Activated T-cell treated with anti-CD3 and anti-CD28 coated beads, Interleukin-2, amount 50 U/mL, for 4 hours (primary cell): ENCODE results near the gene MAML2. TPM values are rescaled to one million over a fixed set of nuclear protein-coding genes. Genes with fewer than 3 reads are reported as not detected.
"Not testable (repeated sequence)": the region's sequence is repeated elsewhere in the genome, so short reads cannot be mapped to it uniquely, and the experiment has no call there.

Experiments
- ATAC-seq, 2 donors: fragments of 200-7000 bp; cut with Tn5 transposase; one replicate each; pipeline ENCODE4 v1.10.0; 2021
- DNase-seq: peaks from one replicate; pipeline ENCODE4 v3.0.0-alpha.2; 2020
- H3K27me3 Mint-ChIP-seq: one replicate; pipeline ENCODE4 v1.8.0; 2021; ENCODE audit warnings: low read depth, mixed read lengths
- H3K36me3 Mint-ChIP-seq: one replicate; pipeline ENCODE4 v1.8.0; 2022; ENCODE audit warnings: mixed read lengths; ENCODE audit not compliant: insufficient read depth
- H3K4me1 Mint-ChIP-seq: one replicate; pipeline ENCODE4 v1.8.0; 2021; ENCODE audit warnings: low read depth, mixed read lengths
- H3K4me3 Mint-ChIP-seq: one replicate; pipeline ENCODE4 v1.8.0; 2021; ENCODE audit warnings: mild to moderate bottlenecking, moderate library complexity, mixed read lengths
- H3K9me3 Mint-ChIP-seq: one replicate; pipeline ENCODE4 v1.8.0; 2021; ENCODE audit warnings: mixed read lengths
- total RNA-seq, 3 donors: library from RNA; stranded (reverse); gene quantifications; one replicate each; pipeline ENCODE4 v1.2.1, GENCODE V29; 2021

Gene MAML2
- total RNA-seq, 3 donors from 2014 or later = 27.3 to 29.8 (median 29.2) TPM

DNA sequence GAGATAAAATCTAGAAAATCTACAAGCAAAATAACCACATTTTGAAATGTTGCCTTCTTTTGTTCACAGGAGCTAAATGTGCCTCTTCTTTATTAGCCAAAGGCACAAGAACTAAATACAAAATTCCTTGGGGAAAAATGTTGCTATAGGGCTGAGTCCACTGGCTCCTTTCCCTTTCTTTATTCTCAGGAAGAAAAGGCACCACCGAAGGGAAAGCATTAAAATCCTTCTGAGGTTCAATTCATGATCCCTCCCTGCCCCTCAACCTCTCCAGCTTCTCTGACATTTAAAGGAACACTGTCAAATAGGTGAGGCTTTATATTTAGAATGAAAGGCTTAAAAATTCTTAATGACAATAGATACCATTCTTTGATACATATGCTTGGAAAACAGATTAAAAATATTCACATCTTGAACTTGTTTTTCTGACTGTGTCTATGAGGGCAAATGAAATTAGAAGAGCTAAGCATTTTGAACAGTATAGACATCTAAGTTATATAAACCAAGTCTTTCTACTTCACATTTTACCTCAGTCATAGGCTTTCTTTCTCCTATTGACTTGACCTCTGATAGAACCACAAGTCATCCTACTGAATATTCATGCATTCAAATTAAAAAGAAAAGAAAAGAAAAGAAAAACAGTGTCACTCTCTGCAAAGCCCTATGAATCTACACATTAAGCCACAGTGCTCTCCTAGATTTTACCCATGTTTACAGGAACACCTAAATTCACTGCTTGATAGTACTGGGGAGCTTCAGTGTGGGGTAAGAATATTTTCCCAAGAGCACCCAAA lies 148.2 kb downstream of the MAML2 start:
- ATAC-seq (no peak), DNase-seq (no peak)
- no peaks in the 10 kb centered on the region for H3K9me3 Mint-ChIP-seq
- peaks cover 32% of the 10 kb centered on the region for H3K36me3 Mint-ChIP-seq
- H3K4me3 Mint-ChIP-seq = peak overlapping the region; percentile 59
- peaks cover 92% of the 10 kb centered on the region for H3K4me1 Mint-ChIP-seq
- no peaks in the 10 kb centered on the region for H3K27me3 Mint-ChIP-seq

DNA sequence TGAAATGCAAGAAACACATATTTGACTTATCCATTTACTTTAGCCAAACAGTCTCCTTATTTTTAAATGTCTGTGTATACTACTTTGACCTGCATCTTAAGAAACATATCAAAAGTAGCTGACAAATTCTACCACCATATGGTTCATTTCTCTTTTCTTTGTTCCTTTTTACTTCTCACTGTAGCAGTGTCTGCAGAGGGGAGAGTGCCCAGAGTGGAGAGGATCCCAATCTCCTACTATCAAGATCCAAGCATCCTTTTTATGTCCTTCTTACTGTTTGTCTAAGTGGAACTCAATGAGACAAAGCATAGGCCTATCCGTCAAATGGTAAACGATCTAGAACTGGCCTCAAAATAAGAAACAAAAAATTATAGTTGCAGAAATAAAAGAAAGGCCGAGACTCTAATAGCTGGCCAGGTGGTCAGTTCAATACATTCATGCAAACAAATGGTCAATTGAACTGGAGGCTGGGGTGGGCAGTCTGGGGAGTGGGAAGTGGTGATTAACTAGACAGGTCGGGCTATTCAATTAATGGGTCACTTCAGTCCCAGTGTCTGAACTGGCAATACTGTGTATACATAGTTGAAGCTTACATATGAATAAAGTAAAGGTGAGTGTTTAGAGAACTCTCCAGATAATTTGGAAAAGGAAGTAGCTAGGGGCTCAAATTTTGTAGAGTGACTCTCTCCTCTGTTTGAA lies 149.1 kb downstream of the MAML2 start:
- Mint-ChIP-seq H3K27me3 (no peaks in the 10 kb centered on the region), H3K9me3 (no peaks in the 10 kb centered on the region), H3K4me1 (peaks cover 93% of the 10 kb centered on the region), H3K4me3 (peak overlapping the region; percentile 47), H3K36me3 (peaks cover 28% of the 10 kb centered on the region)
- DNase-seq = no peak
- ATAC-seq = no peak

DNA sequence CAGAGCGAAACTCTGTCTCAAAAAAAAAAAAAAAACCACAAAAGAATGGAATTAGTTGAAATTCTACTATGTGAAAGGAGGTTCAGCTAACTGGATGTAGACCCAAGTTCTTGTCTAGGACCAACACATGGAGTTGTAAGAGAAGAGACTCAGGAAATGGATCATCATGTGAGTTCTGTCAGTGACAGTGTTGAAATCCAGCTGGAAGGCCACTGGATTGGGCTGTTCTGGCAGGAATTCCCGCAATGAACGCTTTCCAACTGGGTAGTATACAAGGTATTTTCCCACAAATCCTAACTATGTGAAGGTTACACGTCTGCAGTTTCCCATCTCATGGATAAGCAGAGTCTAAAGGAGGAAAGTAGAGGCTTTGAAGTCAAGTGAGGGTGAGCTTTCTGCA lies 151.2 kb downstream of the MAML2 start:
- ATAC-seq (no peak), DNase-seq (no peak)
- no peaks in the 10 kb centered on the region for H3K9me3 Mint-ChIP-seq
- H3K4me1 Mint-ChIP-seq = peaks cover 94% of the 10 kb centered on the region
- H3K27me3 Mint-ChIP-seq = no peaks in the 10 kb centered on the region
- no peak overlapping the region for H3K4me3 Mint-ChIP-seq
- H3K36me3 Mint-ChIP-seq = peaks cover 24% of the 10 kb centered on the region

DNA sequence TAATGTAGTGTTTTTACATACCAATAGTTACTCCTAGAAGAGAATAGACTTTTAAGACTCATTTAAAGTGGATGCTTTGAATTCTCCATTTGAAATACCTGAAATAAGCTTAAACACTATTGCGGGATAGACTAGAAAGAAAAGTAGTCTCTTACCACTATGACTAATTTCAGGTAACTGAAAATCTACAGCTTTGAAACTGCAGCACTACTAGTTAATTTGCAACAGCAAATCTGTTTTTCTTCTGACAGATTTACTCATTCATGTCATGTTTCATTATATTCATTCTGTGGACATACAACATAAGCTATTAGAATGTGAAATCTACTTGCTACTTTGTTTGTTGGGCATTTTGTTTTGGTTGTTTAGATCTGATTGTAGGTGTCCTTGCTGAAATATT lies 153.6 kb downstream of the MAML2 start:
- peaks cover 24% of the 10 kb centered on the region for H3K36me3 Mint-ChIP-seq
- H3K9me3 Mint-ChIP-seq = no peaks in the 10 kb centered on the region
- H3K27me3 Mint-ChIP-seq = no peaks in the 10 kb centered on the region
- peaks cover 83% of the 10 kb centered on the region for H3K4me1 Mint-ChIP-seq
- DNase-seq (no peak), ATAC-seq (peak; percentile 39 to 42)
- H3K4me3 Mint-ChIP-seq = peak overlapping the region; percentile 24

DNA sequence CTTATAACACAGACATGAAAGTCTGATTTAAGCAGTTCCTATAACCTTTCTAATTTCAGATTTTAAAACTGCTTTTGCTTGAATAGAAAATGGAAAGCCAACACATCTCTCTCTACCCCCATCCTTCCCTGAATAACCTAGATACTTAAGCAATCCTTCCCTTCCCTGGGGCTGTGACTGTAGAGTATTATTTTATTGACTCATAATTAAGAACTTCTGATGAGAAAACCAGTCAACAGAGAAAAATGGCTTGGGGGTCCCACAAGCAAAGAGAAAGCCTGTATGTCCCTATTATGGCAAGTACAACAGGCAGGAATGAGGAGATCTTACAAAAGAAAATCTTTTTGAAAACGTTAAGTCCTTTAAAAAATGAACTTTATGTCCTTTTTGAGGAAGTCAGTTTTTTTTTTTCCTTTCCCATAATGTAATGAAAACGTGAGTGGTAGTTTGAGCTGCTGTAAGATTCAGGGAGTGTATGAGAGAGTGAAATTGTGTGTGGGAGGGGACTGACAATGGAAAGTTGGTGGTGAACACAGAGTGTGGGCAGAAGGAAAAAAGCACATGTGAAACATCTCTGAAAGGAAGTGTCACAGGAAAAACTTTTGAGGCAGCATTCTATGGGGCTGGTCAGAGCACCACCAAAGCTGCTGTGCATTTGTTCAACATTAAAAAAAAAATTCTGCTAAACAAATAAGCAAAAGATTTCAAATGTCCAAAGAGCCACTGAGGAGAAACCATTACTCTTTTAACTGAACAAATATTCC lies 154.6 kb downstream of the MAML2 start:
- peak; percentile 33 for DNase-seq
- peaks cover 79% of the 10 kb centered on the region for H3K4me1 Mint-ChIP-seq

GRCh38 chr11:96187822-96188221 lies 155.2 kb downstream of the MAML2 start:
- ATAC-seq (peak; percentile 42 to 46), DNase-seq (no peak)
- H3K27me3 Mint-ChIP-seq = no peaks in the 10 kb centered on the region
- H3K9me3 Mint-ChIP-seq = no peaks in the 10 kb centered on the region
- peaks cover 75% of the 10 kb centered on the region for H3K4me1 Mint-ChIP-seq
- peaks cover 25% of the 10 kb centered on the region for H3K36me3 Mint-ChIP-seq
- H3K4me3 Mint-ChIP-seq = peak overlapping the region; percentile 24

More for the DNA sequence above, 154.6 kb downstream of the MAML2 start:
- H3K9me3 Mint-ChIP-seq = no peaks in the 10 kb centered on the region
- H3K36me3 Mint-ChIP-seq = peaks cover 27% of the 10 kb centered on the region
- no peaks in the 10 kb centered on the region for H3K27me3 Mint-ChIP-seq
- peak overlapping the region; percentile 24 for H3K4me3 Mint-ChIP-seq
- ATAC-seq = peak; percentile 61 to 65

GRCh38 chr11:96186806-96187205 lies 156.2 kb downstream of the MAML2 start:
- DNase-seq = no peak
- peak; percentile 19 to 47 for ATAC-seq
- H3K4me3 Mint-ChIP-seq = no peak overlapping the region
- H3K4me1 Mint-ChIP-seq = peaks cover 70% of the 10 kb centered on the region
- H3K27me3 Mint-ChIP-seq = no peaks in the 10 kb centered on the region
- H3K36me3 Mint-ChIP-seq = peaks cover 19% of the 10 kb centered on the region
- no peaks in the 10 kb centered on the region for H3K9me3 Mint-ChIP-seq

DNA sequence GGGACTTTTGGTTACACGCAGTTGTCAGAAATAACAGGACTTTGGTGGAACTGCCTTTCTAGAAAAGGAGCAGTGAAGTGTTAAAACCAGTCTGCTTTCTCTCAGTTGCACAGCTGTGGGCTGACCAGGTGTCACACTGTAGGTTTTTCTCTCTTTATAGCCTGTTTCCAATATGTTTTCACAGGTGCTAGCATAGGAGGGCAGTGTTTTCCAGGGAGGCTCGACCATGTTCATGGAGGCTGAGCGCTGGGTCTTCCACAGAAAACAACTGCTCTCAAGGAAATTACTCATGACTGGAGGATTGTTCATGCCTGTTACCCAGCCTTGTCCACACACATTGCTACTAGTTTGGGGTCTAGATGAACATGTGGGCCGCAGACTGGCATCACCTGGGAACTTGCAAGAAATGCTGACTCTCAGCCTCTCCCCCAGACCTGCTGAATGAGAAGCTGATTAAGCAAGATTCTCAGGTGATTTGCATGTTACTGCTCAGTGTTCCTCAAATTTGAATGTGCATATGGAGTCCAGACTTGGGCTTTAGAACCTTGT lies 157.7 kb downstream of the MAML2 start:
- Mint-ChIP-seq H3K4me1 (peaks cover 65% of the 10 kb centered on the region), H3K27me3 (no peaks in the 10 kb centered on the region), H3K4me3 (no peak overlapping the region), H3K9me3 (no peaks in the 10 kb centered on the region), H3K36me3 (peaks cover 14% of the 10 kb centered on the region)
- ATAC-seq = no peak
- no peak for DNase-seq

DNA sequence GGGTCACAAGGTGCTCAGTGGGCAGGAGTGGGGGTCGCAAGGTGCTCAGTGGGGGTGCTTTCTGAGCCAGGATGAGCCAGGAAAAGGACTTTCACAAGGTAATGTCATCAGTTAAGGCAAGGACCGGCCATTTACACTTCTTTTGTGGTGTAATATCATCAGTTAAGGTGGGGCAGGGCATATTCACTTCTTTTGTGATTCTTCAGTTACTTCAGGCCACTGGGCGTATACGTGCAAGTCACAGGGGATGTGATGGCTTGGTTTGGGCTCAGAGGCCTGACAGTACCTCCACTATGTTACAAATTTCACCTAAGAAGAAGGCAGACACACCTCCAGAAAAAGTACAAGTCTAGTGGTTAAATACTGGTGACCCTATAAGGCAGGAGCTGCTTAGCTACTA lies 162.1 kb downstream of the MAML2 start:
- not testable (repeated sequence) for ATAC-seq, H3K4me3 Mint-ChIP-seq, H3K27me3 Mint-ChIP-seq, H3K9me3 Mint-ChIP-seq, DNase-seq
- peaks cover 38% of the 10 kb centered on the region for H3K36me3 Mint-ChIP-seq
- H3K4me1 Mint-ChIP-seq = peaks cover 60% of the 10 kb centered on the region

- ATAC-seq = no peak
Measured at GRCh38 chr11:96180341-96180740, 162.7 kb downstream of the MAML2 start.

GRCh38 chr11:96179905-96180304 lies 163.1 kb downstream of the MAML2 start:
- Mint-ChIP-seq H3K9me3 (no peaks in the 10 kb centered on the region), H3K4me1 (peaks cover 56% of the 10 kb centered on the region), H3K36me3 (peaks cover 38% of the 10 kb centered on the region), H3K27me3 (no peaks in the 10 kb centered on the region), H3K4me3 (no peak overlapping the region)
- ATAC-seq (no peak), DNase-seq (no peak)

More at GRCh38 chr11:96180341-96180740, 162.7 kb downstream of the MAML2 start:
- Mint-ChIP-seq H3K36me3 (peaks cover 38% of the 10 kb centered on the region), H3K27me3 (no peaks in the 10 kb centered on the region), H3K9me3 (no peaks in the 10 kb centered on the region), H3K4me3 (peak overlapping the region; percentile 13), H3K4me1 (peaks cover 56% of the 10 kb centered on the region)
- no peak for DNase-seq

DNA sequence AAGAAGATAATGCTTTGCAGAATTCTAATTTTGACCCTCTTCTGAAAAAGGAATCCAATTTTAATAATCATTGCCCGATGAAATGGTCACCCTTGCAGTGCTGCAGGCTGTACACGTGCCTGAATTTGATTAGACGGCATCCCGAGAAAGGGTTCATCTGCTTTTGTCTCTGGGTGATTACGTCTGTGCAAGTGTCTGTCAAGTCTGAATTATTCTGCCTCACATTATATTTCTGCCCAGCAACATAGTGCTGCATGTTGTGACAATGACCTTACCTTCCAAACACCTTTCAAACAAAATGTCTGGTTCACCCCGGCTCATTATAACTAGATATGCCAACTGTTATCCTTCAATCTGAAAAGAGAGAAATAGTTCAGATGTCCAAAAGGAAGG lies 164.1 kb downstream of the MAML2 start:
- no peak overlapping the region for H3K4me3 Mint-ChIP-seq
- H3K9me3 Mint-ChIP-seq = no peaks in the 10 kb centered on the region
- ATAC-seq (no peak), DNase-seq (no peak)
- peaks cover 66% of the 10 kb centered on the region for H3K4me1 Mint-ChIP-seq
- peaks cover 45% of the 10 kb centered on the region for H3K36me3 Mint-ChIP-seq
- no peaks in the 10 kb centered on the region for H3K27me3 Mint-ChIP-seq

- H3K9me3 Mint-ChIP-seq = no peaks in the 10 kb centered on the region
- H3K4me1 Mint-ChIP-seq = peaks cover 66% of the 10 kb centered on the region
- no peak overlapping the region for H3K4me3 Mint-ChIP-seq
- ATAC-seq (peak in 1 of 2 donors; percentile 35), DNase-seq (no peak)
- peaks cover 49% of the 10 kb centered on the region for H3K36me3 Mint-ChIP-seq
- H3K27me3 Mint-ChIP-seq = no peaks in the 10 kb centered on the region
Measured at GRCh38 chr11:96178049-96178886, 164.7 kb downstream of the MAML2 start.
